ENCODE data around the gene INPP5B.

The INPP5B gene

DNA sequence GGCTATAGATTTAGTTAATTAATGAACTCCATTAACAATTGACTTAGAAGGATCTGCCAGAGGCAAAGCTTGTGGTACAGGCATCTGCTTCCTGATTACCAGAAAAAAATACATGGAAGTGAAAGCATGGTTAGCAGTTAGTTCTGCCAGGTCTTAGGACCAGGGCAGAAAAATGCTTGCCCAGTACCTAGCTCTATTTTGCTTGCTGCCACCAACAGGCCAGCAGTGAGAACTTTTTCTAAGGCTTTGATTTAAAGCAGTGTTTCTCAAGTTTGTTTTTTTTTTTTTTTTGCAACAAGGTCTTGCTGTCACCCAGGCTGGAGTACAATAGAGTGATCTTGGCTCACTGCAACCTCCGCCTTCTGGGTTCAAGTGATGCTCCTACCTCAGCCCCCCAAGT lies 71.0 kb downstream of the INPP5B start:
- DNase-seq (ENCODE audit: low read depth in 1 of 2, low spot score in 1 of 2), result no peak

DNA sequence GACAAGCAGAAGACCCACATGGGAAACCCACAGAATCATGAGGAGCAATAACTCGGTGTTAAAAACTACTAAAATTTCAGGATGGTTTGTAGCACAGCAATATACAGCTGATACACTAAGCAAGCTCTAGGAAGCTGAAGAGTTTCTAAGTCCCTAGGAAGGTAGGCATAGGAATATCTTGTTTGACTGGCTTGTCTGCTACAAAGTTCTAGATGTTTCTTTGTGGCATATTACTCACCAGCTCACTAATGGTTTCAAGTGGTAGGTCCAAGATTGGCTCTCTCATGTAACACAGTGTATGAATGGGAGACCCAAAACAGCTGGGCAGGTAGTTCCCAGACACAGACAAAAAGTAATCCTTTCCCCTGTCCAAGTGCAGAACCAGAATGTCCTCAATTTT lies 74.2 kb downstream of the INPP5B start:
- DNase-seq (ENCODE audit: low read depth in 1 of 2, low spot score in 1 of 2), result no peak

- no peak for DNase-seq (ENCODE audit: low read depth in 1 of 2, low spot score in 1 of 2)
Measured at GRCh38 chr1:37868466-37868865, 78.4 kb downstream of the INPP5B start.

DNA sequence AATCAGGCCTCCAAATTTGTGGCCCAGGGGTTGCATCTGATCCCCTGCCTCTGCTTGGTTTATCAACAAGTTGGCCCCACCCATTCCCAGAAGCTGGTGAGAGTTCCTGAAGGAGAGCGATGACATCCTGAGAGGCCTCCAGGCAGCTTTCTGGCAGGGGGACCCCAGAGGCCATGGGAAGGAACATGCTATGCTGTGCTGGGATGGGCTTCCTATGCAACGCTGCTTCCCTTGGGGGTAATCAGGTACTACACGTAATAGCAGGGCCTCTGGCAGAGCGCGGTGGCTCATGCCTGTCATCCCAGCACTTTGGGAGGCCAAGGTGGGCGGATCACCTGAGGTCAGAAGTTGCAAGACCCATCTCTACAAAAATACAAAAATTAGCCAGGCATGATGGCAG lies 79.1 kb downstream of the INPP5B start:
- DNase-seq (ENCODE audit: low read depth in 1 of 2, low spot score in 1 of 2), result no peak

DNA sequence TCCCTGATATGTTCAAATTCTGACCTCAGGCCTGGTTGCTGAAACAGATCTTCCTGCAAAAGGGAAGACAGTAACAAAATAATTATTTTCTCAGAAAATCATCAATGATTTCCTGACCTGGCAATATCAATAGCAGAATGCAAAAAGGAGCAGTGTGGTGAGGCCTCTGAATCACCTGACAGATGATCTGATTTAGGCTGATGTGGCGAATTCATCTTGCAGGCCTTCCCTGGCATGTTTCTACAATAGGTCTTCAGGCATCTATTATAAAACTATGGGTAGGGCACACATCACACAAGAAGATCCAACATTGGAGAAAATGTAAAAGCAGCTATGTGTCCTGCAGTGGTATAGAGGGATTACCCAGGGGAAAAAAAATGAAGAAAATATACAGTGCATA lies 80.4 kb downstream of the INPP5B start:
- no peak for DNase-seq (ENCODE audit: low read depth in 1 of 2, low spot score in 1 of 2)

DNA sequence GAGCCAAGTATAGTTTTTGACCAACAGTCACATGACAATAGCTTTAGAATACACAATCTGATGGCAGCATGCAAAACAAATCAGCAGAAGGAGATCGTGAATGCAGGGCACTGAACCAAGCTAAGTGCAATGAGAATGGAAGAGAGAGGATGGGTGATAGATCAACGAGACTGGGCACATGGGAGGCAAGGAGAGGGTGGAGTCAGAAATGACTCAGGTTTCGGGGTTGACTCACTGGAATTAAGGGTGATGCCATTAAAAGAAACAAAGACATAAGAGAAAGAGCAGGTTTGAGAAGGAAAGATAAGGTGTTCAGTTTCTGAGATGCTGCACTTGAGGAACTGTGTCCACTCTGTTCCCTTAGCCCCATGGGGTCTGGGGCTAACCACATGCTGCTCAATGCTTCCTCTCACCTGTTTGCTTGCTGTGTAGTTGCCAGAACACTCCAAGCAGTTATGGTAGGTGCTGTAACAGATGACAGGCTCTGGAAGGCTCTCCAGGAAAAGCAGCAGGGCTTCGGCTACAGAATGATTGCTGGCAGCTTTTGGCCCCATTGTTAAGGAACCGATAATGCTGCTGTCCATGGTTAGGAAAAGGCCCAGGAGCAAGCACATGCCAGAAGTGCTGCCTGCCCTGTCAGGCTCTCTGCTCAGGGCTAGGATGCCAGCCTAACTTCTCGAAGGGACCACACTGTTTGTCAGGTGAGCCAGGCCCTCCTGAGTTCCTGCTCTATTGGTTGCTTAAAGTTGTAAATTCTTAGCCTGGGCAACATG lies 81.3 kb downstream of the INPP5B start:
- DNase-seq (ENCODE audit: low read depth in 1 of 2, low spot score in 1 of 2), result peak in 1 of 2 donors; percentile 37

DNA sequence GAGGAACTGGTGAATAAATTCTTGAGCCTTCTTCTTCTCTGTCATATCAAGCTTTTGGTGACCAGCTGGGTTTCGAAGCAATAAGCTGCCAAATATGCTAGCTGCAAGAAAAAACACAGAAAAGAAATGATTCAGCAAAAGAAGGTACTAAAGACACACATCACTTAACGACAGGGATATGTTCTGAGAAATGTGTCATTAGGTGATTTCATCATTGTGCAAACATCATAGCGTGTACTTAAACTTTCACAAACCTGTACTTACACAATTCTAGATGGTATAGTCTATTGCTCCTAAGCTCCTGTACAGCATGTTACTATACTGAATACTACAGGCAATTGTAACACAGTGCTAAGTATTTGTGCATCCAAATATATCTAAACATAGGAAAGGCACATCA lies 84.5 kb downstream of the INPP5B start:
- no peak for DNase-seq (ENCODE audit: low read depth in 1 of 2, low spot score in 1 of 2)

DNA sequence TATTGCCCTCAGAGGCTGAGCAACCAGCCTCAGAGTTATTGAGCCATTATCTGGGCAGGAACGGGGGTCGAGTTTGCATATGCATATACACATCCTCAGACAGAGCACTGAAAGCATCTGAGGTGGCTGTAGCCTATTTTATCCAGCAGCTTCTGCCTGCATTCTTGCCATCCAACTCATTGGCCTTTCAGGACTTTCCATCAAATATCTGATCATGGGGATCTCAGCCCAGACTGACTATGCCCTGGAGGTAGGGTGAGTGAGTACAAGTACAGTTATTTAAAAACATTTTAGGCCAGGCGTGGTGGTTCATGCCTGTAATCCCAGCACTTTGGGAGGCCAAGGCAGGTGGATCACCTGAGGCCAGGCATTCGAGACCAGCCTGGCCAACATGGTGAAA lies 85.7 kb downstream of the INPP5B start:
- no peak for DNase-seq (ENCODE audit: low read depth in 1 of 2, low spot score in 1 of 2)

- no peak for DNase-seq (ENCODE audit: low read depth in 1 of 2, low spot score in 1 of 2)
Measured at GRCh38 chr1:37860346-37860666, 86.5 kb downstream of the INPP5B start.

DNA sequence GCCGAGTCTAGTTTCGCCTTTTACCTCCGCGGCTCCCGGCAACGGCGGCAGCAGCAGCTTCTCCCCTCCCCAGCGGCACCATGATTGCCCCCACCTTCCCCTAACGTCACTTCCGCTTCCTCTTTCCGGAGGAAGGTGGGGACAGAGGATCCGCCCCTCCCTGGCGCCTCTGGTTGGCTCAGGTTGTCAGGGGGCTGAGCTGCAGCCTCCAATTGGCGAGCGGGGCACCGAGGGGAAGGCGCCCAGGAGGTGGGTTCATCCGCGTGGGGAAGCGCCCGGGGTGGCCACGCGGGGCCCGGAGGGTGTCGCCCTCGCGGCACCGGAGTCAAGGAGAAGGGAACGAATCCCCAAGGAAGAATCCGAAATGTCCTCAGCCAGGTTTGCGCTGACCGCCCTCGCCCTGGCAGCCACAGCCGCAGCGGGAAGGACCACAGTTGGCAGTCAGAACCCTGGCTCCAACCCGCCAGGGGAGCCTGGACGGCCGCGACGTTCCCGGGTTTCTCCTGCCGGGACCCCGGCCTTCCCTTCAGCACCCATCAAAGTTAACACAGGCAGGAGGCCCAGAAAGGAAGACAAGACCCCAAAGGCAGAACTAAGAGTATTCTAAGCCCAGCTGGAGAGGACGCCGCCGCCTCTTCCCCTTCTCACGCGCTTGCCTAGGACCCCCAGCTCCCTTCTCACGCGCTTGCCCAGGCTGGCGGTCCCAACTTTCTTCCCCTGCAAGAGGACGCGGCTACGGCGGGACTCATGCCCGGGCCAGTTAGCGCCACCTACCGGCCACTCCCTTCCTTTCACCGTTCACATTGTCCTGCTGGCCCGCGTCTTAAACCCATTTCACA lies 87.1 kb downstream of the INPP5B start, which contains the start of gene MTF1:
TSS of gene MTF1 (minus strand) at position 86 of the 839 bp plus-strand sequence. CDS start 1,934 bp downstream, outside the sequence.
- DNase-seq (ENCODE audit: low read depth in 1 of 2, low spot score in 1 of 2), result peak; percentile 88 to 97

DNA sequence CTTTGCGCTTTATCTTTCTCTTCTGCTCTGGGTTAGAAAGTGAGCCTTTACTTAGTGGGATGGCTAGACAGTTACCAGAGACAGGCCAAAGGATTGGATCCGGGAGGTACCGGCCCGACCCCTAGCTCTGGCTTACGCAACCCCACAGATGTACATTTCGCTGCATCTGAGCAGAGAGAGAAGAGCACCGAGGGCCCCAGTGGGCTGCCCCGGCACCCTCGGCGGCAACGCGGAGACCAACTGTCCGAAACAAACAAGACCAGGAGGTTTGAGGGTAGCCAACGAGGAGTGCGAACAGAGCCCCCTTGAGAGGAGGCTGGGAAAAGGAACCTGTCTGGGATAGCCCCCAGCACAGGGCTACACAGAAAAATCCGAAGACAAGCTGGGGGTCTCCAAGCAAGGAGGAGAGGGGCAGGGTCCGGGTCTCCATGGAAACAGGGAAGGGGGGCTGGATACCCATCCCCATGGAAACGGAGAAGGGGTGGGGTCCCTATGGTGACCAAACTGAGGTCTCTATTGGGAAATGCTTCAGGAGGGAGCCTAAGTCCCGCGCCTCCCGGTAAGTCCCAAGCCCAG lies 87.8 kb downstream of the INPP5B start:
- DNase-seq (ENCODE audit: low read depth in 1 of 2, low spot score in 1 of 2), result no peak

- DNase-seq (ENCODE audit: low read depth in 1 of 2, low spot score in 1 of 2), result no peak
Measured at GRCh38 chr1:37854406-37854805, 92.4 kb downstream of the INPP5B start.

DNA sequence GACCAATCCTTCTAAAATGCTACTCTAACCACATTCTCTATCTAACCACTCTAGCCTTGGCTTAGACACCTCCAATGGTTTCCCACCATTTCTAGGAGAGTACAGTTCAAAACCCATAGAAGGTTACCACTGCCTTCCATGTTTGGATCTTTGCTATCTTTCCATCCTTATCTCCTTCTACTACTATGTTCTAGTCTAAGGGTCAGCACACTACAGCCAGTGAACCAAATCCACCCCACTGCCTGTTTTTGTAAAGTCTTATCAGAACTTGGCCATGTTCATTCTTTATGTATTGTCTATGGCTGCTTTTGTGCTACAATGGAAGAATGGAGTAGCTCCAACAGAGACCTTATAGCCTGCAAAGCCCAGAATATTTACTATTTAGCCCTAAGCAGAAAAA lies 93.7 kb downstream of the INPP5B start:
- no peak for DNase-seq (ENCODE audit: low read depth in 1 of 2, low spot score in 1 of 2)

GRCh38 chr1:37851782-37852210 lies 95.1 kb downstream of the INPP5B start:
- DNase-seq (ENCODE audit: low read depth in 1 of 2, low spot score in 1 of 2), result no peak

- no peak for DNase-seq (ENCODE audit: low read depth in 1 of 2, low spot score in 1 of 2)
Measured at GRCh38 chr1:37851262-37851661, 95.6 kb downstream of the INPP5B start.

GRCh38 chr1:37850352-37850955 lies 96.4 kb downstream of the INPP5B start:
- DNase-seq (ENCODE audit: low read depth in 1 of 2, low spot score in 1 of 2), result no peak

- no peak for DNase-seq (ENCODE audit: low read depth in 1 of 2, low spot score in 1 of 2)
Measured at GRCh38 chr1:37849480-37849879, 97.4 kb downstream of the INPP5B start.

DNA sequence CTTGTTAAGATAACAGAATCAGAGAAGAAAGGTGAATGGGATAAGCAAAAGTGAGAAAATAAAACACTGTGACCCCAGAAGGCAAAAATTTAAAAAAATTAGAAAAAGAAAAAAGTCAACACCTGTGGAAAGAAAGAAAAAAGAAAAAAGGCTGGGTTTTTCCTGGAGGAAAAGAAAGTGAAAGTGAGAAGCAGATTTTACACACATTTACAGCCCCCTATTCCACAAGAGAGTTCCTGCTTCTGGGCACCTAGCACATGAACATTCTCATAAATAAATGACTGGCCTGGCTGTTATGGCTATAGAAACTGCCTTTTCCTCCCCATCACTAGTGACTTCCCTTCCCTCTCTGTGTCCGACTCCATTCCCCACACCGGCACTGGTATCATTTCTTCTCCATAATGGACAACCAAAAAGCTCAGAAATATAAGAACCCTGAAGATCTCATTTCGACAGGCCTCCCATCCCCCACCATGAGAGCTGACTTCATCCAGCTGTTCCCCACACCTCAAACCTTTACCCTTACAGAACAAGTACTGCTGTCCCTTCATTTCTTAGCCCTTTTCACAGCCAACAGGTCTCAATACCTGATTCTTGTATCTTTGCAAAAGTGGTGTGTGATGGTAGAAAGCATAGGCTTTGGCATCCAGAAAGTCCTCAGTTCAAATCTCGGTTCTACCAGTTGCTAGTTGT lies 100.1 kb downstream of the INPP5B start:
- no peak for DNase-seq (ENCODE audit: low read depth in 1 of 2, low spot score in 1 of 2)

GRCh38 chr1:37845786-37846185 lies 101.1 kb downstream of the INPP5B start:
- no peak for DNase-seq (ENCODE audit: low read depth in 1 of 2, low spot score in 1 of 2)

GRCh38 chr1:37845049-37845646 lies 101.7 kb downstream of the INPP5B start:
- DNase-seq (ENCODE audit: low read depth in 1 of 2, low spot score in 1 of 2), result no peak

- no peak for DNase-seq (ENCODE audit: low read depth in 1 of 2, low spot score in 1 of 2)
Measured at GRCh38 chr1:37844536-37844935, 102.3 kb downstream of the INPP5B start.

Measured in activated CD4-positive, alpha-beta T cell treated with anti-CD3 and anti-CD28 coated beads, Interleukin-2, amount 50 U/mL, for 24 hours (primary cell).